Fibroblast of skin of abdomen (primary cell): ENCODE measurements around the gene OR10AG1. TPM values are rescaled to one million over a fixed set of nuclear protein-coding genes. Genes with fewer than 3 reads are reported as not detected.

Source experiments
- DNase-seq: peaks from one replicate; pipeline ENCODE4 v3.0.0-alpha.2; 2013
- polyA plus RNA-seq, 2 experiments: library from polyadenylated mRNA; unstranded; fragments of 120-200 nt; gene quantifications; one replicate each; pipeline ENCODE4 v1.2.1, GENCODE V29; 2013; ENCODE audit not compliant: insufficient read length in 2 of 2

The OR10AG1 gene, protein sequence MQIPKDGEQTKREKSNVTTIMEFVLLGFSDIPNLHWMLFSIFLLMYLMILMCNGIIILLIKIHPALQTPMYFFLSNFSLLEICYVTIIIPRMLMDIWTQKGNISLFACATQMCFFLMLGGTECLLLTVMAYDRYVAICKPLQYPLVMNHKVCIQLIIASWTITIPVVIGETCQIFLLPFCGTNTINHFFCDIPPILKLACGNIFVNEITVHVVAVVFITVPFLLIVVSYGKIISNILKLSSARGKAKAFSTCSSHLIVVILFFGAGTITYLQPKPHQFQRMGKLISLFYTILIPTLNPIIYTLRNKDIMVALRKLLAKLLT
- polyA plus RNA-seq (2013, experiment 1 of 2; ENCODE audit: insufficient read length): not detected
- polyA plus RNA-seq (2013, experiment 2 of 2; ENCODE audit: insufficient read length): not detected

GRCh38 chr11:55969845-55970244 is at the start of gene OR10AG1:
OR10AG1 (minus strand) TSS chr11:55969945; CDS start chr11:55969907, 38 bp downstream.
- DNase-seq: no peak

DNA sequence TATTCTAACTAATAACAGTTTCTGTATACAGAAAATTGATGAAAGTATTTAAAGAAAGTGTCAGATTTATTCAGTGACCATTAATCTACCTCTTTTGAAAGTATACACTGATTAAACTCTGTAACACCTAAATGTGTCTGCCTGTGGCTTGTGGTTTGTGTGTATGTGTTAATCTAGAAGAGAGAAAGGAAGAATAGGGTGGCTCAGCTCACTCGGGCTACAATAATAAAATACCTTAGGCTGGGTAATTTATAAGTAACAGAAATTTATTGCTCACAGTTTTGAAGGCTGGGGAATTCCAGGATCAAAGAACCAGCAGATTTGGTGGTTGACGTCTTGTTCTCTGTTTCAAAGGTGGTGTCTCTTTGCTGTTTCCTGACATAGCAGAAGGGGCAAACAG is 44.1 kb upstream of the OR10AG1 start:
- no peak for DNase-seq

GRCh38 chr11:56010716-56011115 is 41.0 kb upstream of the OR10AG1 start:
- DNase-seq: no peak

DNA sequence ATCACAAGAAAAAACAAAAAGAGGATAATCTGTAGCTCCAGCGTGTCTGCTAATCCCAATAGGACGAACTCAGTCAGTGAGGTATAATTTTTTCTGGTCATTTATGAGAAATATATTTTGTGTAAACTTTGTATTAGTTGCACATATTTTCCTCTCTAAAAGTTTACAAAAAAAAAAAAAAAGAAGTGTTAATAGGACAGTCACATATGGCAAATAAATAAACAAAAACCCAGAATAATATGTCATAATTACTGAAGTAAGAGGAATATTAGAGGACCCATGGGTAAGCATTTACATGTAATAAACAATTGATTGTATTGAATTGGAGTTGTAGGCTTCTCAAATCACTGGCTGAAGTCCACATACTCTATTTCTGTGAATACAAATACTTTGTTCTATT is 24.8 kb upstream of the OR10AG1 start, which contains the start of gene OR5F1:
Gene OR5F1 (minus strand): TSS at position 101 of the 400 bp plus-strand sequence. CDS start 0 bp downstream, at position 101.
- no peak for DNase-seq

DNA sequence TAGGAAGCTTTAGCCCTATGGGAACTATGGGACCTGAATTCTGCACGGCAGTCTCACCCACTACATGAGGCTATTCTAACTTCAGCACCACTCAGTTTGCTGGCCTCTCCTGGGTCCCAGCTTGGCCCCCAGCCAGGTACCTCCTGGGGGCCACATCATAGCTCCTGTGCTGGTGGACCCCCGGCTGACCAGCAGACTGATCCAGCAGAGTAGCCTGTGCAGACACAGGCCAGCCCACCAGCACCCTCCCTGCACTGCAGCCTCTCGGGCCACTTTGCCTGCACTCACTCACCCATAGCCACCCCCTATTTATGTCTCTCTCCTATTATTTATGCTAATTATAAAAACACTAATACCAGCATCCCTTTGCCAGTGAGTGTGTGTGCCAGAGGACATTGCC is 1.2 kb upstream of the OR10AG1 start:
- no peak for DNase-seq

- DNase-seq: no peak
Measured at GRCh38 chr11:55967914-55968313, 1.8 kb downstream of the OR10AG1 start.

- no peak for DNase-seq
Measured at GRCh38 chr11:55966391-55966790, 3.4 kb downstream of the OR10AG1 start.

DNA sequence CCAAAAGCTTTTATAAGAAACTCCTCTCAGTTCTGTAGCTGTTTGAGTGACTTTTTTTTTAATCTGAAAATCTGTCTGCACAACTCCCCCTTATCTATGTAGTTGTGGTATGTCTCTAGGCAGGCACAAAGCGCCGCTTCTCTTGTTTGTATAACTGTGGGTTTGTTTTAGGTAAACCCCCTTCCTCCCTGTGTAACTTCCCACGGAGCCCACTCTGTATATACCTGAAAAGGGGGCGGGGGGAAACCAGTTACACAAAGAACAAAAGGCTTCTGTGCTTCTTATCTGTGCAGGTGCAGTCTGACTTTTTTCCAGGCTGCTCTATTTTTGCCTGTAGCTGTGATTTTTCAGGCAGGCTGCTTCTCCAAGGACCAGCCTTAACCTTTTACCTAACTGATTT is 13.2 kb downstream of the OR10AG1 start:
- no peak for DNase-seq

DNA sequence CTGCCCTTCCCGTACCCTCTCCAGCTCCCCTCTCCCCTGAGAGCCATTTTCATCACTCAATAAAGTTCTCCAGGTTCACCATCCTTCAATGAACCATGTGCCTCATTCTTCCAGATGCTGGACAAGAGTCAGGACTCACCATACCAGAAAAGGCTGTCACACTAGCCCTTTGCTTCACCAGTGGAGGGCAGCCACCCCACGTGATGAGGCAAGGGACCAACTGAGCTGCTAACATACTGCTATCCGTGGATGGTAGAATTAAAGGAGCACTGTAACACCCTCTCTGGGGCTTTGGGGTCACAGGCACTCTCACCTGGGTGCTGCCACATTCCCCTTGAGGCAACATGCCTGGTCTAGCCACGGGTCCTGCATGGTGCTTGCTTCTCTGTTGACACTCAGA is 20.4 kb downstream of the OR10AG1 start:
- DNase-seq: no peak

- no peak for DNase-seq
Measured at GRCh38 chr11:55942785-55943392, 26.9 kb downstream of the OR10AG1 start.

DNA sequence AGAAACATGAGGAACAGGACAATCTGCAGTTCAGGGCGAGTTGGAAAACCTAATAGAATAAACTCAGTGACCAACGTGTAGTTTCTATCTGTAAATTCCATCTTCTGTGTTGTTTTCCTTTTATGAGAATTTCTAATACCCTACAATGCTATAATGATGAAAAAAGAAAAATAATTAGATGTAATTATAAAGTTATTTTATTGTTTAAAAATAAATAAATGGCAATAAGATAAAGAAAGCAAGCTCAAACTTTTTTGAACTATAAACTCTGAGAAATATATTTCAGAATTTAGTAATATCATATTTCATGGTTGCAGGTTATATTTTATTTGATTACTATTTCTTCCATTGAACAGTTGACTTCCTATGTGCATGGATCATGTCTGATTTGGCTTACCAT is 33.4 kb downstream of the OR10AG1 start, which contains the start of gene OR5I1:
Gene OR5I1 (minus strand): TSS at position 101 of the 400 bp plus-strand sequence. CDS start 0 bp downstream, at position 101.
- no peak for DNase-seq

DNA sequence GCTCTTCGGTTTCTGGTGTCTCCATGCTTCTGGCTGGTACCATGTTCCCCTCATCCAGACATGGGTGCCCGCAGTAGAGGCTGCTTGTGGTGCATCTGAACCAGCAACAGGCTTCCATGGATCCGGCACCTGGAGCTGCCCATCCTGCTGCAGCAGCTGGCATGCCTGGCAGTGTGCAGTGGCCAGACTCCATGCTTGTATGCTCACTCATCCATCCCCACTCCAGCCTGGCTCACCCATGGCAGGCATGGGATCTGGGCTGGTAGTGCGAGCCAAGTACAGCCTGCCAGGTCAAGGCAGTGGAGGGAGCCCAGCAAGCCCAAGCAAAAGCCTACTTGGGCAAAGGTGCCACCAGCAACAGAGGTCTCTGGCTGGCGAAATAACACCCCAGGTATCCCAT is 49.2 kb downstream of the OR10AG1 start:
- DNase-seq: no peak
